Measurements from ENCODE around the gene ZNF583.

- no peak for TF ChIP-seq CTCF (IDR thresholded peaks at IDR 0.05)
- TF ChIP-seq POLR2A (IDR thresholded peaks at IDR 0.05) = no peak
These were observed 19.3 kb downstream of the ZNF583 start for GRCh38 chr19:56423276-56423984.
